ENCODE results near the gene FBN2.

DNA sequence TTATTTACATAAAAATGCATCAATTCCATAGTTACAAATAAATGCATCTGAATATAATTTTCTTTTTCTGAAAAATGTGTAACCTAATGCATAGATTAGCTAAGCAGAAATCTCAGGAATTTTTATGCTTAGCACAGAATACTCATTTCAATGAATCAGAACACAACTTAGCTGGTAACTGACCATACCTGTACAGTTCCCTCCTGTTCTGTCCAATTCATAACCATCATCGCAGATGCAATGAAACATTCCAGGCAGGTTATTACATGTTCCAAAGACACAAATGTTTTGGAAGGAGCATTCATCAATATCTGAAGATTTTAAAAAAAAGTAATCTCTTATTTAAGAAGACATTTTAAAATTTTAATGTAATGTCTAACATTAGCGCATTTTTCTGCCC, 219.4 kb downstream of the FBN2 start:
- TF ChIP-seq TCF12 (IDR thresholded peaks at IDR 0.05; ENCODE audit: low read depth) (no peak), TAF1 (IDR thresholded peaks at IDR 0.05; ENCODE audit: low read depth) (no peak), RAD21 (IDR thresholded peaks at IDR 0.05; ENCODE audit: low read depth) (no peak), EP300 (IDR thresholded peaks at IDR 0.05; ENCODE audit: borderline replicate concordance) (no peak), YY1 (IDR thresholded peaks at IDR 0.05; ENCODE audit: low read depth) (no peak), EGR1 (IDR thresholded peaks at IDR 0.05) (no peak), ZBTB7A (IDR thresholded peaks at IDR 0.05; ENCODE audit: low read depth) (no peak), CEBPB (IDR thresholded peaks at IDR 0.05) (no peak), CREB1 (IDR thresholded peaks at IDR 0.05; ENCODE audit: low read depth) (no peak)
- TF ChIP-seq, protein P1, sequence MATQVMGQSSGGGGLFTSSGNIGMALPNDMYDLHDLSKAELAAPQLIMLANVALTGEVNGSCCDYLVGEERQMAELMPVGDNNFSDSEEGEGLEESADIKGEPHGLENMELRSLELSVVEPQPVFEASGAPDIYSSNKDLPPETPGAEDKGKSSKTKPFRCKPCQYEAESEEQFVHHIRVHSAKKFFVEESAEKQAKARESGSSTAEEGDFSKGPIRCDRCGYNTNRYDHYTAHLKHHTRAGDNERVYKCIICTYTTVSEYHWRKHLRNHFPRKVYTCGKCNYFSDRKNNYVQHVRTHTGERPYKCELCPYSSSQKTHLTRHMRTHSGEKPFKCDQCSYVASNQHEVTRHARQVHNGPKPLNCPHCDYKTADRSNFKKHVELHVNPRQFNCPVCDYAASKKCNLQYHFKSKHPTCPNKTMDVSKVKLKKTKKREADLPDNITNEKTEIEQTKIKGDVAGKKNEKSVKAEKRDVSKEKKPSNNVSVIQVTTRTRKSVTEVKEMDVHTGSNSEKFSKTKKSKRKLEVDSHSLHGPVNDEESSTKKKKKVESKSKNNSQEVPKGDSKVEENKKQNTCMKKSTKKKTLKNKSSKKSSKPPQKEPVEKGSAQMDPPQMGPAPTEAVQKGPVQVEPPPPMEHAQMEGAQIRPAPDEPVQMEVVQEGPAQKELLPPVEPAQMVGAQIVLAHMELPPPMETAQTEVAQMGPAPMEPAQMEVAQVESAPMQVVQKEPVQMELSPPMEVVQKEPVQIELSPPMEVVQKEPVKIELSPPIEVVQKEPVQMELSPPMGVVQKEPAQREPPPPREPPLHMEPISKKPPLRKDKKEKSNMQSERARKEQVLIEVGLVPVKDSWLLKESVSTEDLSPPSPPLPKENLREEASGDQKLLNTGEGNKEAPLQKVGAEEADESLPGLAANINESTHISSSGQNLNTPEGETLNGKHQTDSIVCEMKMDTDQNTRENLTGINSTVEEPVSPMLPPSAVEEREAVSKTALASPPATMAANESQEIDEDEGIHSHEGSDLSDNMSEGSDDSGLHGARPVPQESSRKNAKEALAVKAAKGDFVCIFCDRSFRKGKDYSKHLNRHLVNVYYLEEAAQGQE (IDR thresholded peaks at IDR 0.05; ENCODE audit: low read depth), result no peak
- TF ChIP-seq, protein P2, sequence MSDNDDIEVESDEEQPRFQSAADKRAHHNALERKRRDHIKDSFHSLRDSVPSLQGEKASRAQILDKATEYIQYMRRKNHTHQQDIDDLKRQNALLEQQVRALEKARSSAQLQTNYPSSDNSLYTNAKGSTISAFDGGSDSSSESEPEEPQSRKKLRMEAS (IDR thresholded peaks at IDR 0.05), result no peak
- TF ChIP-seq, protein P3, sequence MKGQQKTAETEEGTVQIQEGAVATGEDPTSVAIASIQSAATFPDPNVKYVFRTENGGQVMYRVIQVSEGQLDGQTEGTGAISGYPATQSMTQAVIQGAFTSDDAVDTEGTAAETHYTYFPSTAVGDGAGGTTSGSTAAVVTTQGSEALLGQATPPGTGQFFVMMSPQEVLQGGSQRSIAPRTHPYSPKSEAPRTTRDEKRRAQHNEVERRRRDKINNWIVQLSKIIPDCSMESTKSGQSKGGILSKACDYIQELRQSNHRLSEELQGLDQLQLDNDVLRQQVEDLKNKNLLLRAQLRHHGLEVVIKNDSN (IDR thresholded peaks at IDR 0.05), result no peak
